A549 treated with CORT108297 at 1 μM for 4 hours (cell line): ENCODE measurements around the gene FN3K. TPM values are rescaled to one million over a fixed set of nuclear protein-coding genes. Genes with fewer than 3 reads are reported as not detected.

Source experiments
- total RNA-seq: library from RNA; stranded (reverse); fragments of 200-300 nt; extraction: Qiagen RNA extraction; gene quantifications from 5 replicates; pipeline ENCODE4 v1.2.3, GENCODE V29; 2022

Gene FN3K
- total RNA-seq, result 6.7 to 8.2 TPM (median 7.9 TPM) in 5 replicates

DNA sequence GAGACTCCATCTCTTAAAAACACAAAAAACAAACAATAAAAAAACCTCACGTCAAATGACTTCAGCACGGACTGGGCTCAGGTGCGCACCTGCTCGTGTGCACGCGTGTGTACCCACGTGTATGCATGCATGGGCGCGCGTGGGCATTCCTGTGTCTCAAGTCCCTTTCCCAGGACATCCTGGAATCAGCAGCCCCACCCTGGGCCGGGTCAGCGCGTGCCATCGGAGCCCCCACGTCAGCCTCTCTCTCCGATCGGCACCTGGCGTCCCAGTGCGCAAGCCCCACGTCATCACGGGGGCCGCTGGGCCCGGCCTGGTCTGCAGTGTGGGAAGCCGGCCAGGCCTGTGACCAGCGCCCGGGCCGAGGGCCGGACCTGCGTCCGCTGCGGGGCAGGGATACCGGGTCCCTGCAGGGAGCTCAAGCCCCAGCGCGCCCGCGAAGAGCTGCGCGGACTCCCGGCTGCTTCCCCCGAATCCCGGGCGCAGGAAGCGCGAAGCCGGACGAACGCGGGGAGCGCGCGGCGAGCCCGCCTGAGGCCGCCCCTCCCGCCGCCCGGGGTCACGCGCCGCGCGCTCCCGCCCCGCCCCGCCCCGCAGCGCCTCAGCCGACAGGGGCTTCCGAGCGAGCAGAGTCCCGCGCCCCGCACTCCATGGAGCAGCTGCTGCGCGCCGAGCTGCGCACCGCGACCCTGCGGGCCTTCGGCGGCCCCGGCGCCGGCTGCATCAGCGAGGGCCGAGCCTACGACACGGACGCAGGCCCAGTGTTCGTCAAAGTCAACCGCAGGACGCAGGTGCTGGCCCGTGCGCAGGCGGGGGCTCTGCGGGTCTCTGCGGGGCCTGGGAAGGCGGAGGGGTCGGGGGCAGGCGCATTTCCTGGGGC, at the start of gene FN3K:
TSS of gene FN3K (plus strand) at position 629 of the 880 bp plus-strand sequence. CDS start at position 651, 22 bp downstream.

DNA sequence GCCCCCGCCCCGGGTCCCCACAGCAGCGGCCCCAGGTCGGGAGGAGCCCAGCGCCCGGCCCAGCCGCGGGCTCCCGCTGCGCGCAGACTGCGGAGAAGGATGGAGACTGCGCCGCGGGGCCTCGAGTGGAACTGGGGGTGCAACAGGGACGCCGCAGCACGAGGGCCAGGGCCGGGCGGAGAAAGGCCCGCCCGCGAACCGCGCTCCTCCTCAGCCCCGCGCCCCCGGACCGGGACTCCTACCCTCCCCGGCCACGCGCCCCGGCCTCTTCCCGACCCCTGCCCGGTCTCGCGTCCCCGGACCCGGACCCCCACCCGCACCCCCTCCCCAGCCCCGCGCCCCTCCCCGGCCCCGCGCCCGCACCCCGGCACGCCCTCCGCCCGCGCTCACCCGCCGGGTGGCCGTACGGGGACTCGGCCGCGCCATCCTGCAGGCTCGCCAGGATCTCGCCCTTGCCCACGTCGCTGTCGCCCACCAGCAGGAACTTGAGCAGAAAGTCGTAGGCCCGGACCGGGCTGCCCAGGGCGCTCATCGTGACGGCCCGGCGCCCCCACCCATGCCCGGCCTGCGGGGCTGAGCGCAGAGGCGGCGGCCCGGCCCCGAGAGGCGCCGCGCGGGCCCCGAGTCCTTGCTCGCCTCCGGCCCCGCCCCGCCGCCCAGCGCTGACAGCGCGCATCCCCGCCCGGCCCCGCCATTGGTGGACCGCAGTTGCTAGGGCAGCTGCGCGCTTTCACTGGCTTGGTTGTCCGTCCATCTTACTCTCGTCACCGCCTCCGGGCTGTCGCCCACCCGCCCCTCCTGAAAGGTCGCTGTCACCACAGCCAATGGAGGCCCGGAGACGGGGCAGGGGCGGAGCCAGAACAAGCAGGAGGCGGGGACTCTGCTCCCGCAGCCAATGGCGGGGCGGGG, 37.1 kb upstream of the FN3K start, which contains the start of gene RAB40B:
TSS of gene RAB40B (minus strand) at position 634 of the 909 bp plus-strand sequence. CDS start at position 532, 102 bp downstream.

GRCh38 chr17:82716203-82717010, 19.0 kb upstream of the FN3K start, which contains the start of gene FN3KRP:
TSS of gene FN3KRP (plus strand) at chr17:82716706. CDS start at chr17:82716756, 50 bp downstream.

DNA sequence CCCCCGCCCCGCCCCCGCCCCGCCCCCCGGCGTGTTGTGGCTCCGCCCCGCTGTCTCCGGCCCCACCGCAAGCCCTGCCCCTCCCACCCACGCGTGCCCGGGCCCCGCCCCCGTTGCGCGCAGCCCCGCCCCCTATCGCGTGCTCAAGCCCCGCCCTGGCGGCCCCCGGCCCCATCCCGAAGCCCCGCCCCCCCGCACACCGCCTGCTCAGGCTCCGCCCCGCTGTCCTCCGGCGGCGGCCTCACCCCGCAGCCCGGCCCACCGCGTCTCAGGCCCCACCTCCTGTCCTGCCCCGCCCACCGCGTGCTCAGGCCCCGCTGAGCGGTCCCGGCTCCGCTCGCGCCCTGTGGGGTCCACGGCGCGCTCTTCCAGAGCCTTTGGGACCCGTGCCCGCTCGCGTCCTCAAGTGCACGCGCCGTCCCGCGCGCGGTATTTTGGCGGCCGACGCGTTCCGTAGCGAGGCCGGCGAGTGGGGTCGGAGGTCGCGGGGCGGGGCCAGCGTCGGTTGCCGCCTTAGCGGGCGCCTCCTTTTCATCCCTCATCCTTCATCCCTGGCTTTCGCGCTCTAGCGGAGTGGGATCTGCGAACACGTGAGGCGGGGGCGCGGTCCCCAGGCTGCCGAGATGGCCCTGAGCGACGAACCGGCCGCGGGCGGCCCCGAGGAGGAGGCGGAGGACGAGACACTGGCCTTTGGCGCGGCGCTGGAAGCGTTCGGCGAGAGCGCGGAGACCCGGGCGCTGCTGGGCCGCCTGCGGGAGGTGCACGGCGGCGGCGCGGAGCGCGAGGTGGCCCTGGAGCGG, 16.4 kb downstream of the FN3K start, which contains the start of gene TBCD:
TSS of gene TBCD (plus strand) at position 495 of the 800 bp plus-strand sequence. CDS start at position 624, 129 bp downstream.

Other genes starting within 250 kb of the FN3K start
- 45.4 to 56.4 TPM (median 51.6 TPM) in 5 replicates for gene FOXK2, start 215.9 kb upstream of the FN3K start, total RNA-seq
- 93.5 to 99.6 TPM (median 95.6 TPM) in 5 replicates for gene WDR45B, start 87.2 kb upstream of the FN3K start, total RNA-seq
- 12.7 to 20.4 TPM (median 18.6 TPM) in 5 replicates for gene RAB40B, start 36.9 kb upstream of the FN3K start, total RNA-seq
- 60.6 to 65.7 TPM (median 63.6 TPM) in 5 replicates for gene FN3KRP, start 18.9 kb upstream of the FN3K start, total RNA-seq
- 57.6 to 85.9 TPM (median 78.6 TPM) in 5 replicates for gene TBCD, start 16.4 kb downstream of the FN3K start, total RNA-seq
- gene ZNF750, start 104.4 kb downstream of the FN3K start, total RNA-seq, result not detected in 5 replicates